Activated T-helper 1 cell treated with Interleukin-2 at 50 U/mL for 16 hours (primary cell): ENCODE data around the gene PTK7.
"Not testable (repeated sequence)": the region's sequence is repeated elsewhere in the genome, so short reads cannot be mapped to it uniquely, and the experiment has no call there.

ENCODE experiments used
- DNase-seq: peaks from one replicate; pipeline ENCODE4 v3.0.0-alpha.2; 2020; ENCODE audit warnings: low read depth

Gene PTK7

GRCh38 chr6:43075670-43076463 is at the start of gene PTK7:
Gene PTK7 (plus strand): TSS chr6:43076314. CDS start chr6:43076489, 175 bp downstream.
- DNase-seq: no peak

GRCh38 chr6:43026365-43026764 is 49.7 kb upstream of the PTK7 start:
- DNase-seq: no peak

- DNase-seq: no peak
These were observed 47.0 kb upstream of the PTK7 start for GRCh38 chr6:43029120-43029519.

GRCh38 chr6:43032326-43032725 is 43.8 kb upstream of the PTK7 start:
- no peak for DNase-seq

GRCh38 chr6:43033496-43034189 is 42.5 kb upstream of the PTK7 start:
- no peak for DNase-seq

GRCh38 chr6:43034190-43034525 is 42.0 kb upstream of the PTK7 start:
- DNase-seq: no peak

GRCh38 chr6:43035495-43036194 is 40.5 kb upstream of the PTK7 start:
- no peak for DNase-seq

- no peak for DNase-seq
These were observed 39.4 kb upstream of the PTK7 start for GRCh38 chr6:43036712-43037111.

GRCh38 chr6:43037197-43037596 is 38.9 kb upstream of the PTK7 start:
- no peak for DNase-seq

GRCh38 chr6:43037706-43038105 is 38.4 kb upstream of the PTK7 start:
- DNase-seq: no peak

- DNase-seq: no peak
These were observed 37.4 kb upstream of the PTK7 start for GRCh38 chr6:43038727-43039126.

- no peak for DNase-seq
These were observed 35.4 kb upstream of the PTK7 start for GRCh38 chr6:43040542-43041257.

GRCh38 chr6:43041475-43041874 is 34.6 kb upstream of the PTK7 start:
- DNase-seq: not testable (repeated sequence)

GRCh38 chr6:43043310-43043709 is 32.8 kb upstream of the PTK7 start:
- DNase-seq: no peak

- DNase-seq: no peak
These were observed 30.7 kb upstream of the PTK7 start for GRCh38 chr6:43045371-43045930.

- no peak for DNase-seq
These were observed 28.1 kb upstream of the PTK7 start for GRCh38 chr6:43047998-43048397.

- DNase-seq: no peak
These were observed 25.1 kb upstream of the PTK7 start for GRCh38 chr6:43050981-43051380.

- no peak for DNase-seq
These were observed 23.8 kb upstream of the PTK7 start for GRCh38 chr6:43052225-43052841.

- no peak for DNase-seq
These were observed 23.1 kb upstream of the PTK7 start for GRCh38 chr6:43052842-43053544.

- DNase-seq: peak; percentile 88
These were observed 22.4 kb upstream of the PTK7 start, which contains the start of gene CUL7 for GRCh38 chr6:43053545-43054205. Gene CUL7 (minus strand): TSS chr6:43053851. CDS start chr6:43052788, 1,063 bp downstream.
